ACC112 (cell line): ENCODE data around the gene RNASE8.

Experiments
- H2AFZ ChIP-seq: fragments of 200-600 bp; sonication (generic); one replicate; pipeline ENCODE4 v1.6.0; 2017; ENCODE audit warnings: antibody characterized with exemption, low read length; ENCODE audit not compliant: unreplicated experiment
- H3K27ac ChIP-seq: fragments of 200-600 bp; sonication (generic); 2 replicates; pipeline ENCODE4 v1.5.1; 2014; ENCODE audit warnings: low read depth, mild to moderate bottlenecking, antibody characterized with exemption, low read length, moderate library complexity
- H3K27me3 ChIP-seq: fragments of 200-600 bp; sonication (generic); 2 replicates; pipeline ENCODE4 v1.6.1; 2014; ENCODE audit warnings: mild to moderate bottlenecking, antibody characterized with exemption, low read length, moderate library complexity, mixed read lengths; ENCODE audit not compliant: insufficient read depth
- H3K36me3 ChIP-seq: fragments of 200-600 bp; sonication (generic); 2 replicates; pipeline ENCODE4 v1.6.1; 2016; ENCODE audit warnings: mild to moderate bottlenecking, antibody characterized with exemption, low read length, moderate library complexity, mixed read lengths; ENCODE audit not compliant: insufficient read depth
- H3K4me1 ChIP-seq: fragments of 200-600 bp; sonication (generic); one replicate; pipeline ENCODE4 v1.6.1; 2016; ENCODE audit warnings: low read length, mixed read lengths; ENCODE audit not compliant: insufficient read depth, unreplicated experiment, control insufficient read depth
- H3K4me3 ChIP-seq: fragments of 200-600 bp; sonication (generic); 2 replicates; pipeline ENCODE4 v1.5.1; 2014; ENCODE audit warnings: mild to moderate bottlenecking, low read depth, low read length
- H3K79me2 ChIP-seq: fragments of 200-600 bp; sonication (generic); one replicate; pipeline ENCODE4 v1.6.0; 2016; ENCODE audit warnings: low read length; ENCODE audit not compliant: control insufficient read depth, unreplicated experiment, insufficient read depth

RNASE8 gene

GRCh38 chr14:21087294-21088091, 29.9 kb downstream of the RNASE8 start:
- Histone ChIP-seq H2AFZ (no peak overlapping the region), H3K36me3 (peaks cover 11% of the 10 kb centered on the region; the same call in 1 of the 2 replicates), H3K27ac (peak overlapping the region; percentile 97), H3K4me1 (peaks cover 27% of the 10 kb centered on the region), H3K79me2 (no peaks in the 10 kb centered on the region), H3K4me3 (no peak overlapping the region), H3K27me3 (no peaks in the 10 kb centered on the region)

GRCh38 chr14:21088687-21089086, 31.1 kb downstream of the RNASE8 start:
- Histone ChIP-seq H3K27ac (peak overlapping the region; percentile 97; the same call in 1 of the 2 replicates), H3K79me2 (no peaks in the 10 kb centered on the region), H3K27me3 (no peaks in the 10 kb centered on the region), H3K4me1 (peaks cover 27% of the 10 kb centered on the region), H3K36me3 (0 out of 2 replicates have a peak, but pooled peaks cover 6% of the 10 kb centered on the region), H2AFZ (no peak overlapping the region), H3K4me3 (no peak overlapping the region)

- no peaks in the 10 kb centered on the region for H3K27me3 ChIP-seq
- H3K36me3 ChIP-seq: 0 out of 2 replicates have a peak, but pooled peaks cover 6% of the 10 kb centered on the region
- no peaks in the 10 kb centered on the region for H3K79me2 ChIP-seq
- H3K27ac ChIP-seq: peak overlapping the region; percentile 97; the same call in 1 of the 2 replicates
- peaks cover 27% of the 10 kb centered on the region for H3K4me1 ChIP-seq
- H2AFZ ChIP-seq: no peak overlapping the region
- no peak overlapping the region for H3K4me3 ChIP-seq
Observed at GRCh38 chr14:21089271-21089670, 31.6 kb downstream of the RNASE8 start.

- H3K4me1 ChIP-seq: peaks cover 24% of the 10 kb centered on the region
Observed at GRCh38 chr14:21089877-21090193, 32.2 kb downstream of the RNASE8 start.

GRCh38 chr14:21090194-21090939, 32.7 kb downstream of the RNASE8 start:
- 0 out of 2 replicates have a peak, but pooled peaks cover 6% of the 10 kb centered on the region for H3K36me3 ChIP-seq
- H2AFZ ChIP-seq: no peak overlapping the region
- peaks cover 18% of the 10 kb centered on the region for H3K4me1 ChIP-seq
- H3K4me3 ChIP-seq: no peak overlapping the region
- H3K27ac ChIP-seq: no peak overlapping the region
- H3K79me2 ChIP-seq: no peaks in the 10 kb centered on the region
- no peaks in the 10 kb centered on the region for H3K27me3 ChIP-seq

More at GRCh38 chr14:21089877-21090193, 32.2 kb downstream of the RNASE8 start:
- 0 out of 2 replicates have a peak, but pooled peaks cover 6% of the 10 kb centered on the region for H3K36me3 ChIP-seq
- H3K27ac ChIP-seq: peak overlapping the region; percentile 28; the same call in 1 of the 2 replicates
- H3K79me2 ChIP-seq: no peaks in the 10 kb centered on the region
- no peak overlapping the region for H3K4me3 ChIP-seq
- H2AFZ ChIP-seq: no peak overlapping the region
- no peaks in the 10 kb centered on the region for H3K27me3 ChIP-seq

- Histone ChIP-seq H3K4me1 (peaks cover 19% of the 10 kb centered on the region), H3K4me3 (no peak overlapping the region), H3K27ac (no peak overlapping the region), H3K79me2 (no peaks in the 10 kb centered on the region), H3K36me3 (0 out of 2 replicates have a peak, but pooled peaks cover 6% of the 10 kb centered on the region), H2AFZ (no peak overlapping the region), H3K27me3 (no peaks in the 10 kb centered on the region)
Observed at GRCh38 chr14:21090940-21091663, 33.5 kb downstream of the RNASE8 start.

- Histone ChIP-seq H2AFZ (no peak overlapping the region), H3K36me3 (0 out of 2 replicates have a peak, but pooled peaks cover 3% of the 10 kb centered on the region), H3K27ac (no peak overlapping the region), H3K79me2 (no peaks in the 10 kb centered on the region), H3K27me3 (no peaks in the 10 kb centered on the region), H3K4me3 (no peak overlapping the region), H3K4me1 (peaks cover 16% of the 10 kb centered on the region)
Observed at GRCh38 chr14:21091821-21092272, 34.2 kb downstream of the RNASE8 start.

- H3K27me3 ChIP-seq: no peaks in the 10 kb centered on the region
- no peak overlapping the region for H3K4me3 ChIP-seq
- H3K4me1 ChIP-seq: peaks cover 10% of the 10 kb centered on the region
- H3K79me2 ChIP-seq: no peaks in the 10 kb centered on the region
- H3K36me3 ChIP-seq: 0 out of 2 replicates have a peak, but pooled peaks cover 2% of the 10 kb centered on the region
- H3K27ac ChIP-seq: no peak overlapping the region
- H2AFZ ChIP-seq: no peak overlapping the region
Observed at GRCh38 chr14:21092273-21093011, 34.8 kb downstream of the RNASE8 start.

GRCh38 chr14:21093018-21093417, 35.4 kb downstream of the RNASE8 start:
- no peak overlapping the region for H3K4me3 ChIP-seq
- 0 out of 2 replicates have a peak, but pooled peaks cover 2% of the 10 kb centered on the region for H3K36me3 ChIP-seq
- peaks cover 5% of the 10 kb centered on the region for H3K4me1 ChIP-seq
- no peaks in the 10 kb centered on the region for H3K79me2 ChIP-seq
- no peak overlapping the region for H3K27ac ChIP-seq
- H2AFZ ChIP-seq: no peak overlapping the region
- H3K27me3 ChIP-seq: no peaks in the 10 kb centered on the region
